NCI-H128 (cell line): ENCODE measurements around the gene CYTH4.

ENCODE experiments used
- DNase-seq: peaks from one replicate; lab custom pipeline; 2025; ENCODE audit not compliant: unreplicated experiment; lab: John Stamatoyannopoulos, UW

Gene CYTH4

GRCh38 chr22:37269936-37270678 lies 12.2 kb upstream of the CYTH4 start:
- DNase-seq = no peak

GRCh38 chr22:37270928-37271650 lies 11.2 kb upstream of the CYTH4 start:
- no peak for DNase-seq

GRCh38 chr22:37273126-37273845 lies 9.0 kb upstream of the CYTH4 start:
- DNase-seq = no peak

- DNase-seq = no peak
Measured at GRCh38 chr22:37273846-37274225, 8.5 kb upstream of the CYTH4 start.

GRCh38 chr22:37274380-37274862 lies 7.9 kb upstream of the CYTH4 start:
- DNase-seq = no peak

- no peak for DNase-seq
Measured at GRCh38 chr22:37275134-37275533, 7.2 kb upstream of the CYTH4 start.

GRCh38 chr22:37275622-37276021 lies 6.7 kb upstream of the CYTH4 start:
- no peak for DNase-seq

- DNase-seq = no peak
Measured at GRCh38 chr22:37276776-37277175, 5.5 kb upstream of the CYTH4 start.

GRCh38 chr22:37277384-37277783 lies 4.9 kb upstream of the CYTH4 start:
- no peak for DNase-seq

- no peak for DNase-seq
Measured at GRCh38 chr22:37278261-37278660, 4.0 kb upstream of the CYTH4 start.

GRCh38 chr22:37279331-37280181 lies 2.8 kb upstream of the CYTH4 start:
- no peak for DNase-seq

- no peak for DNase-seq
Measured at GRCh38 chr22:37280718-37281117, 1.6 kb upstream of the CYTH4 start.

- no peak for DNase-seq
Measured at GRCh38 chr22:37281195-37281594, 1.1 kb upstream of the CYTH4 start.

GRCh38 chr22:37281646-37282384 lies 493 bp upstream of the CYTH4 start:
- no peak for DNase-seq

- DNase-seq = no peak
Measured at GRCh38 chr22:37283393-37283937, 1.2 kb downstream of the CYTH4 start.

GRCh38 chr22:37284126-37284804 lies 2.0 kb downstream of the CYTH4 start:
- DNase-seq = no peak

- DNase-seq = no peak
Measured at GRCh38 chr22:37284805-37285355, 2.6 kb downstream of the CYTH4 start.

- no peak for DNase-seq
Measured at GRCh38 chr22:37285937-37286336, 3.6 kb downstream of the CYTH4 start.

- no peak for DNase-seq
Measured at GRCh38 chr22:37287550-37287951, 5.2 kb downstream of the CYTH4 start.
